Chondrocyte (in vitro differentiated cells): ENCODE results near the gene PROSER1. TPM values are rescaled to one million over a fixed set of nuclear protein-coding genes. Genes with fewer than 3 reads are reported as not detected.

ENCODE experiments used
- DNase-seq: peaks from one replicate; pipeline ENCODE4 v3.0.0; 2021; ENCODE audit warnings: mixed read lengths, low spot score
- H3K27ac Mint-ChIP-seq: one replicate; pipeline ENCODE4 v1.8.0; 2021; ENCODE audit warnings: mild to moderate bottlenecking, moderate library complexity, mixed read lengths; ENCODE audit not compliant: unreplicated experiment
- H3K27me3 Mint-ChIP-seq: 2 replicates; pipeline ENCODE4 v1.8.0; 2021; ENCODE audit warnings: low read depth, mixed read lengths
- H3K36me3 Mint-ChIP-seq: 2 replicates; pipeline ENCODE4 v1.8.0; 2021; ENCODE audit warnings: low read depth, mixed read lengths
- H3K4me1 Mint-ChIP-seq: 2 replicates; pipeline ENCODE4 v1.8.0; 2021; ENCODE audit warnings: low read depth, mild to moderate bottlenecking, mixed read lengths
- H3K4me3 Mint-ChIP-seq: one replicate; pipeline ENCODE4 v1.8.0; 2021; ENCODE audit warnings: mild to moderate bottlenecking, moderate library complexity, mixed read lengths; ENCODE audit not compliant: unreplicated experiment
- H3K9me3 Mint-ChIP-seq: 2 replicates; pipeline ENCODE4 v1.8.0; 2021; ENCODE audit warnings: low read depth, mixed read lengths
- total RNA-seq: library from RNA; stranded (reverse); gene quantifications from 3 replicates; pipeline ENCODE4 v1.2.1, GENCODE V29; 2021
- TF ChIP-seq, protein P1 (sequence below): fragments of 200-600 bp; sonication (generic); IDR thresholded peaks from 2 replicates; pipeline ENCODE4 v1.5.0; 2021; ENCODE audit warnings: antibody characterized with exemption, mild to moderate bottlenecking, moderate library complexity

The PROSER1 gene
- total RNA-seq, 1 donor from 2014 or later: 23.4 TPM

DNA sequence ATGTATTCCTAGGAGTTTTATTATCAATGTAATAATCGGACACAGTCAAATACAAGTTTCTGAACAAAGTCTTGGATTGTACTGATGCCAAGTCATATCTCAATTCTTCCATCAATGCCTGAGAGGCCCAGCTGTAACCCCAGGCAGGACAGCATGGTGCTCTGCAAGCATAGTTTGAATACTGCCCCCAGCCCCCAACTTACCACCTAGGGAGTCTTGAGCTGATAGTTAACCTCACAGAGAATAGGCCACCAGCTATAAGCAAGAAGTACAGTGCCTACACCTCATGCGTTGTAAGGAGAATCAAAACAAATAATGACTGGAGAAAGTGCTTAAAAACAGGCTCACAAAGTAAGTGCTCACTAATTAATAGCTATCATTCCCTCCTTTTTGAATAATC is 2.7 kb downstream of the PROSER1 start:
- DNase-seq: no peak
- H3K27me3 Mint-ChIP-seq: no peaks in the 10 kb centered on the region
- H3K27ac Mint-ChIP-seq: no peak overlapping the region
- H3K4me3 Mint-ChIP-seq: peak overlapping the region; percentile 97
- no peaks in the 10 kb centered on the region for H3K9me3 Mint-ChIP-seq
- no peaks in the 10 kb centered on the region for H3K36me3 Mint-ChIP-seq
- TF ChIP-seq, protein P1, sequence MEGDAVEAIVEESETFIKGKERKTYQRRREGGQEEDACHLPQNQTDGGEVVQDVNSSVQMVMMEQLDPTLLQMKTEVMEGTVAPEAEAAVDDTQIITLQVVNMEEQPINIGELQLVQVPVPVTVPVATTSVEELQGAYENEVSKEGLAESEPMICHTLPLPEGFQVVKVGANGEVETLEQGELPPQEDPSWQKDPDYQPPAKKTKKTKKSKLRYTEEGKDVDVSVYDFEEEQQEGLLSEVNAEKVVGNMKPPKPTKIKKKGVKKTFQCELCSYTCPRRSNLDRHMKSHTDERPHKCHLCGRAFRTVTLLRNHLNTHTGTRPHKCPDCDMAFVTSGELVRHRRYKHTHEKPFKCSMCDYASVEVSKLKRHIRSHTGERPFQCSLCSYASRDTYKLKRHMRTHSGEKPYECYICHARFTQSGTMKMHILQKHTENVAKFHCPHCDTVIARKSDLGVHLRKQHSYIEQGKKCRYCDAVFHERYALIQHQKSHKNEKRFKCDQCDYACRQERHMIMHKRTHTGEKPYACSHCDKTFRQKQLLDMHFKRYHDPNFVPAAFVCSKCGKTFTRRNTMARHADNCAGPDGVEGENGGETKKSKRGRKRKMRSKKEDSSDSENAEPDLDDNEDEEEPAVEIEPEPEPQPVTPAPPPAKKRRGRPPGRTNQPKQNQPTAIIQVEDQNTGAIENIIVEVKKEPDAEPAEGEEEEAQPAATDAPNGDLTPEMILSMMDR: no peak
- peaks cover 51% of the 10 kb centered on the region for H3K4me1 Mint-ChIP-seq

- TF ChIP-seq, protein P1: no peak
- peaks cover 41% of the 10 kb centered on the region for H3K4me1 Mint-ChIP-seq
- H3K36me3 Mint-ChIP-seq: no peaks in the 10 kb centered on the region
- H3K9me3 Mint-ChIP-seq: no peaks in the 10 kb centered on the region
- H3K27ac Mint-ChIP-seq: no peak overlapping the region
- no peaks in the 10 kb centered on the region for H3K27me3 Mint-ChIP-seq
- no peak overlapping the region for H3K4me3 Mint-ChIP-seq
- no peak for DNase-seq
These were observed 3.8 kb downstream of the PROSER1 start for GRCh38 chr13:39034085-39034484.

- H3K36me3 Mint-ChIP-seq: peaks cover 5% of the 10 kb centered on the region
- H3K4me1 Mint-ChIP-seq: peaks cover 33% of the 10 kb centered on the region
- DNase-seq: no peak
- no peak overlapping the region for H3K4me3 Mint-ChIP-seq
- TF ChIP-seq, protein P1: no peak
- no peaks in the 10 kb centered on the region for H3K9me3 Mint-ChIP-seq
- no peak overlapping the region for H3K27ac Mint-ChIP-seq
- no peaks in the 10 kb centered on the region for H3K27me3 Mint-ChIP-seq
These were observed 5.7 kb downstream of the PROSER1 start for GRCh38 chr13:39032150-39032549.

DNA sequence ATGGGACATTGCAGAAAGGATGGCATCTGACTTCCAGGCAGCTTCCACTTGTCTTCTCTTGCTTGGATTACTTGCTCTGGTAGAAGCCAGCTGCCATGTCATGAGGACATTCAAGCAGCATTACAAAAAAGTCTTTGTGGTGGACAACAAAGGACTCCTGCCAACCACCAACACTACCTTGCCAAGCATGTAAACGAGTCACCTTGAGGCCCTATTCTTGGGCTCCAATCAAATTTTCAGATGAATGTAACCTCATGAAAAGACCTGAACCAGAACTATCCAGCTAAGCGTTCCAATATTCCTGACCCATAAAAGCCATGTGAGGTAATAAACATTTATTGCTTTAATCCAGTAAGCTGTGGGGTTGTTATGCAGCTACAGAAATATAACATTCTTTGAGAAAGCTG is 12.5 kb downstream of the PROSER1 start:
- no peak overlapping the region for H3K4me3 Mint-ChIP-seq
- no peaks in the 10 kb centered on the region for H3K27me3 Mint-ChIP-seq
- H3K36me3 Mint-ChIP-seq: peaks cover 23% of the 10 kb centered on the region
- TF ChIP-seq, protein P1: no peak
- no peaks in the 10 kb centered on the region for H3K4me1 Mint-ChIP-seq
- no peak overlapping the region for H3K27ac Mint-ChIP-seq
- DNase-seq: no peak
- no peaks in the 10 kb centered on the region for H3K9me3 Mint-ChIP-seq

- H3K27ac Mint-ChIP-seq: no peak overlapping the region
- H3K36me3 Mint-ChIP-seq: peaks cover 25% of the 10 kb centered on the region
- H3K4me3 Mint-ChIP-seq: no peak overlapping the region
- no peaks in the 10 kb centered on the region for H3K27me3 Mint-ChIP-seq
- no peaks in the 10 kb centered on the region for H3K9me3 Mint-ChIP-seq
- TF ChIP-seq, protein P1: no peak
- no peak for DNase-seq
- H3K4me1 Mint-ChIP-seq: no peaks in the 10 kb centered on the region
These were observed 14.1 kb downstream of the PROSER1 start for GRCh38 chr13:39023761-39024160.
